PC-9 (cell line): ENCODE measurements around the gene AAMDC. TPM values are rescaled to one million over a fixed set of nuclear protein-coding genes. Genes with fewer than 3 reads are reported as not detected.
"Not testable (repeated sequence)": the region's sequence is repeated elsewhere in the genome, so short reads cannot be mapped to it uniquely, and the experiment has no call there.

Experiments
- BruUV-seq: library from RNA; stranded (reverse); fragments of 400-500 nt; replicated peaks from 2 replicates; lab custom pipeline; 2021; lab: Mats Ljungman, UMichigan
- CTCF ChIA-PET: fragments of 300-600 bp; sonication (Branson Sonifier 250); formaldehyde crosslinking; loops from one replicate; lab custom pipeline; 2022; ENCODE audit warnings: antibody characterized with exemption; lab: Charles Lee
- POLR2A ChIA-PET: fragments of 300-600 bp; sonication (Branson Sonifier 250); formaldehyde crosslinking; loops from one replicate; lab custom pipeline; 2022; ENCODE audit warnings: antibody characterized with exemption; ENCODE audit not compliant: unreplicated experiment; lab: Charles Lee
- DNase-seq, 2 experiments: peaks; one replicate each; pipeline versions ENCODE4 v3.0.0 to v3.0.0-alpha.2; 2015 to 2022; ENCODE audit warnings: mixed read lengths in 1 of 2
- H2AFZ ChIP-seq: fragments of 200-600 bp; sonication (generic); 2 replicates; pipeline ENCODE4 v1.8.1; 2017; ENCODE audit warnings: antibody characterized with exemption
- H3F3A ChIP-seq: fragments of 200-600 bp; sonication (generic); 2 replicates; pipeline ENCODE4 v1.8.1; 2017; ENCODE audit warnings: antibody characterized with exemption, mild to moderate bottlenecking, low read depth; ENCODE audit not compliant: insufficient read depth
- H3K27ac ChIP-seq: fragments of 200-600 bp; sonication (generic); 2 replicates; pipeline ENCODE4 v1.6.1; 2016; ENCODE audit warnings: mixed run types
- H3K27me3 ChIP-seq: fragments of 200-600 bp; sonication (generic); 2 replicates; pipeline ENCODE4 v1.6.1; 2016; ENCODE audit warnings: low read depth, mixed run types; ENCODE audit not compliant: insufficient read depth
- H3K36me3 ChIP-seq: fragments of 200-600 bp; sonication (generic); 2 replicates; pipeline ENCODE4 v1.6.1; 2016; ENCODE audit warnings: low read depth, mixed run types
- H3K4me1 ChIP-seq: fragments of 200-600 bp; sonication (generic); replicated peaks from 2 replicates; pipeline ENCODE4 v1.6.1; 2016; ENCODE audit warnings: mixed run types; ENCODE audit not compliant: insufficient read depth
- H3K4me2 ChIP-seq: fragments of 200-600 bp; sonication (generic); 2 replicates; pipeline ENCODE4 v1.6.1; 2017; ENCODE audit warnings: mixed run types
- H3K4me3 ChIP-seq: fragments of 200-600 bp; sonication (generic); 2 replicates; pipeline ENCODE4 v1.6.1; 2016; ENCODE audit warnings: mixed run types
- H3K79me2 ChIP-seq: fragments of 200-600 bp; sonication (generic); 2 replicates; pipeline ENCODE4 v1.6.1; 2017; ENCODE audit warnings: low read depth, mixed run types
- H3K9me2 ChIP-seq: fragments of 200-600 bp; sonication (generic); 2 replicates; pipeline ENCODE4 v1.8.1; 2017; ENCODE audit warnings: mild to moderate bottlenecking; ENCODE audit not compliant: insufficient read depth
- H3K9me3 ChIP-seq: fragments of 200-600 bp; sonication (generic); 2 replicates; pipeline ENCODE4 v1.8.1; 2016; ENCODE audit warnings: low read depth; ENCODE audit not compliant: insufficient read depth
- H4K20me1 ChIP-seq: fragments of 200-600 bp; sonication (generic); 2 replicates; pipeline ENCODE4 v1.8.1; 2017; ENCODE audit not compliant: insufficient read depth
- CTCF ChIP-seq: fragments of 200-600 bp; sonication (generic); conservative IDR thresholded peaks from 2 replicates; pipeline ENCODE4 v1.6.1; 2017; ENCODE audit warnings: mixed run types, antibody characterized with exemption, mild to moderate bottlenecking, moderate library complexity
- EZH2 ChIP-seq: fragments of 200-600 bp; sonication (generic); IDR thresholded peaks from 2 replicates; pipeline ENCODE4 v1.8.0; 2017; ENCODE audit warnings: antibody characterized with exemption, low read depth
- intact Hi-C: fragments of 100-400 bp; cut with micrococcal nuclease; formaldehyde crosslinking; loops from one replicate; pipeline ENCODE4 v1.10.0; 2022; ENCODE audit not compliant: unreplicated experiment
- total RNA-seq: library from RNA; stranded (reverse); gene quantifications from 2 replicates; pipeline ENCODE4 v1.2.3, GENCODE V29; 2021

Gene AAMDC
- total RNA-seq, 1 experiment from 2014 or later, result 39.8 TPM

- Histone ChIP-seq H3K36me3 (0 out of 2 replicates have a peak, but pooled peaks cover 7% of the 10 kb centered on the region), H3K4me1 (no peaks in the 10 kb centered on the region), H3K79me2 (no peaks in the 10 kb centered on the region), H3K27me3 (no peaks in the 10 kb centered on the region), H4K20me1 (no peaks in the 10 kb centered on the region), H2AFZ (no peak overlapping the region), H3K4me2 (no peak overlapping the region), H3K27ac (no peak overlapping the region), H3F3A (no peaks in the 10 kb centered on the region), H3K9me2 (no peaks in the 10 kb centered on the region), H3K4me3 (no peak overlapping the region), H3K9me3 (no peaks in the 10 kb centered on the region)
- intact Hi-C loops, result no loop called here
- POLR2A ChIA-PET, result no interaction called here
- TF ChIP-seq CTCF (no peak), EZH2 (no peak)
- CTCF ChIA-PET, result no interaction called here
- BruUV-seq, result no TSS peak
- no peak for DNase-seq
Observed at GRCh38 chr11:77876045-77876444, 55.1 kb downstream of the AAMDC start.

- intact Hi-C loops, H3K27me3 ChIP-seq, H3K4me2 ChIP-seq, H3K27ac ChIP-seq, H3F3A ChIP-seq, H3K9me2 ChIP-seq, H2AFZ ChIP-seq, BruUV-seq, H3K79me2 ChIP-seq, H3K4me1 ChIP-seq, H3K9me3 ChIP-seq, H4K20me1 ChIP-seq, H3K4me3 ChIP-seq: not testable (repeated sequence)
- ChIA-PET CTCF (interaction anchor here (1.0 kb wide), 1 partner anchor 168 kb away, joined by 3 read pairs; no protein-coding TSS in a partner anchor), POLR2A (interaction anchor here (0.6 to 0.7 kb wide), 5 partner anchors 26 to 708 kb away, joined by 3 to 18 read pairs (median 8); no protein-coding TSS in a partner anchor)
- 0 out of 2 replicates have a peak, but pooled peaks cover 12% of the 10 kb centered on the region for H3K36me3 ChIP-seq
- DNase-seq, result peak; percentile 15 to 49
Observed at GRCh38 chr11:77878247-77878646, 57.3 kb downstream of the AAMDC start.

GRCh38 chr11:77879218-77879617 lies 58.3 kb downstream of the AAMDC start:
- no peak for TF ChIP-seq EZH2
- no peak for TF ChIP-seq CTCF
- no TSS peak for BruUV-seq
- intact Hi-C loops, result no loop called here

GRCh38 chr11:77882396-77882795 lies 61.5 kb downstream of the AAMDC start:
- H3K9me2 ChIP-seq, result no peaks in the 10 kb centered on the region
- H3K4me1 ChIP-seq, result no peaks in the 10 kb centered on the region
- CTCF ChIA-PET, result no interaction called here
- POLR2A ChIA-PET, result interaction anchor here (0.7 kb wide), 1 partner anchor 693 kb away, joined by 5 read pairs; no protein-coding TSS in a partner anchor
- H3K27ac ChIP-seq, result no peak overlapping the region
- H3K27me3 ChIP-seq, result no peaks in the 10 kb centered on the region
- H3K36me3 ChIP-seq, result 0 out of 2 replicates have a peak, but pooled peaks cover 8% of the 10 kb centered on the region
- intact Hi-C loops, result no loop called here
- DNase-seq, result peak in 1 of 2 experiments; percentile 13
- H4K20me1 ChIP-seq, result no peaks in the 10 kb centered on the region
- H3K9me3 ChIP-seq, result no peaks in the 10 kb centered on the region
- BruUV-seq, result no TSS peak
- H3K4me3 ChIP-seq, result no peak overlapping the region
- peaks cover 3% of the 10 kb centered on the region; the same call in 1 of the 2 replicates for H3F3A ChIP-seq
- no peaks in the 10 kb centered on the region for H3K79me2 ChIP-seq
- TF ChIP-seq EZH2, result no peak
- H3K4me2 ChIP-seq, result no peak overlapping the region
- no peak overlapping the region for H2AFZ ChIP-seq

More at GRCh38 chr11:77879218-77879617, 58.3 kb downstream of the AAMDC start:
- Histone ChIP-seq H3K9me2 (no peaks in the 10 kb centered on the region), H2AFZ (no peak overlapping the region), H3K36me3 (0 out of 2 replicates have a peak, but pooled peaks cover 12% of the 10 kb centered on the region), H3K4me3 (no peak overlapping the region), H3K79me2 (no peaks in the 10 kb centered on the region), H3K4me1 (no peaks in the 10 kb centered on the region), H3K27ac (no peak overlapping the region), H4K20me1 (no peaks in the 10 kb centered on the region), H3K4me2 (no peak overlapping the region), H3K27me3 (no peaks in the 10 kb centered on the region), H3K9me3 (no peaks in the 10 kb centered on the region), H3F3A (no peaks in the 10 kb centered on the region)
- ChIA-PET POLR2A (no interaction called here), CTCF (no interaction called here)
- peak in 1 of 2 experiments; percentile 31 for DNase-seq
